IMR-90 (cell line): ENCODE data around the gene MREG. TPM values are rescaled to one million over a fixed set of nuclear protein-coding genes. Genes with fewer than 3 reads are reported as not detected.

ENCODE experiments used
- ATAC-seq: fragments of 200-7000 bp; cut with Tn5 transposase; 2 replicates; pipeline ENCODE4 v1.9.1; 2020; ENCODE audit warnings: low read depth, mild to moderate bottlenecking, moderate library complexity
- BruUV-seq: library from RNA; stranded (reverse); fragments of 400-500 nt; replicated peaks from 2 replicates; lab custom pipeline; 2021; lab: Mats Ljungman, UMichigan
- CTCF ChIA-PET: fragments of 300-600 bp; formaldehyde crosslinking; extraction: SDS; loops from one replicate; lab custom pipeline; 2021; ENCODE audit warnings: antibody characterized with exemption; lab: Yijun Ruan, JAX
- POLR2A ChIA-PET: fragments of 300-600 bp; sonication (Branson Sonifier 250); formaldehyde crosslinking; loops from one replicate; lab custom pipeline; 2022; ENCODE audit warnings: antibody characterized with exemption; ENCODE audit not compliant: unreplicated experiment; lab: Charles Lee
- DNase-seq: peaks from one replicate; pipeline ENCODE4 v3.0.0; 2013
- H2AFZ ChIP-seq: replicated peaks from 2 replicates; pipeline ENCODE3; 2013; ENCODE audit warnings: low read length, mild to moderate bottlenecking; ENCODE audit not compliant: poor library complexity
- H2AK5ac ChIP-seq: 2 replicates; pipeline ENCODE4 v1.6.1; 2013; ENCODE audit warnings: low read depth, low read length, inconsistent platforms
- H2AK9ac ChIP-seq: replicated peaks from 2 replicates; pipeline ENCODE3; 2013; ENCODE audit warnings: mild to moderate bottlenecking, low read depth, low read length, moderate library complexity; ENCODE audit not compliant: poor library complexity
- H2BK120ac ChIP-seq: 2 replicates; pipeline ENCODE4 v1.6.1; 2013; ENCODE audit warnings: low read depth, low read length, inconsistent platforms
- H2BK15ac ChIP-seq: 3 replicates; pipeline ENCODE4 v1.6.1; 2013; ENCODE audit warnings: low read depth, low read length, inconsistent platforms
- H2BK20ac ChIP-seq: 2 replicates; pipeline ENCODE4 v1.6.1; 2013; ENCODE audit warnings: low read depth, mild to moderate bottlenecking, inconsistent platforms, low read length, moderate library complexity
- H2BK5ac ChIP-seq: 2 replicates; pipeline ENCODE4 v1.6.1; 2013; ENCODE audit warnings: mild to moderate bottlenecking, low read depth, low read length, inconsistent platforms; ENCODE audit not compliant: poor library complexity, severe bottlenecking
- H3K14ac ChIP-seq: replicated peaks from 2 replicates; pipeline ENCODE4 v1.6.1; 2013; ENCODE audit warnings: low read depth, low read length, inconsistent platforms
- H3K18ac ChIP-seq: 2 replicates; pipeline ENCODE4 v1.6.1; 2013; ENCODE audit warnings: low read depth, low read length, control low read depth
- H3K23ac ChIP-seq: 2 replicates; pipeline ENCODE4 v1.6.1; 2013; ENCODE audit warnings: low read depth, low read length, inconsistent platforms
- H3K27ac ChIP-seq: 2 replicates; pipeline ENCODE4 v1.5.1; 2013; ENCODE audit warnings: mild to moderate bottlenecking, control low read depth, low read length; ENCODE audit not compliant: insufficient read depth
- H3K27me3 ChIP-seq: 2 replicates; pipeline ENCODE4 v1.6.1; 2013; ENCODE audit warnings: low read length; ENCODE audit not compliant: control insufficient read depth, insufficient read depth
- H3K36me3 ChIP-seq: 2 replicates; pipeline ENCODE4 v1.6.1; 2013; ENCODE audit warnings: low read length, mixed read lengths; ENCODE audit not compliant: control insufficient read depth, insufficient read depth
- H3K4ac ChIP-seq: 2 replicates; pipeline ENCODE4 v1.6.1; 2013; ENCODE audit warnings: low read depth, low read length, inconsistent platforms
- H3K4me1 ChIP-seq: 2 replicates; pipeline ENCODE4 v1.6.1; 2013; ENCODE audit warnings: low read length, mixed read lengths; ENCODE audit not compliant: control insufficient read depth, insufficient read depth
- H3K4me2 ChIP-seq: 2 replicates; pipeline ENCODE4 v1.6.1; 2013; ENCODE audit warnings: low read depth, mild to moderate bottlenecking, control low read depth, low read length, moderate library complexity
- H3K4me3 ChIP-seq: 2 replicates; pipeline ENCODE4 v1.5.1; 2013; ENCODE audit warnings: low read depth, mild to moderate bottlenecking, control low read depth, low read length, moderate library complexity; ENCODE audit not compliant: insufficient read depth
- H3K56ac ChIP-seq: 2 replicates; pipeline ENCODE4 v1.6.1; 2013; ENCODE audit warnings: low read length, inconsistent platforms; ENCODE audit not compliant: insufficient read depth; ENCODE audit errors: extremely low read depth
- H3K79me1 ChIP-seq, 2 experiments: 2 replicates each; pipeline ENCODE4 v1.6.1; 2013; ENCODE audit warnings: low read length in 2 of 2, inconsistent platforms in 1 of 2, low read depth in 1 of 2
- H3K9ac ChIP-seq: 2 replicates; pipeline ENCODE4 v1.6.1; 2013; ENCODE audit warnings: low read depth, low read length, control low read depth
- H3K9me1 ChIP-seq: 2 replicates; pipeline ENCODE4 v1.6.1; 2013; ENCODE audit warnings: low read length, inconsistent platforms; ENCODE audit not compliant: insufficient read depth
- H3K9me3 ChIP-seq: 2 replicates; pipeline ENCODE4 v1.6.1; 2013; ENCODE audit warnings: low read length; ENCODE audit not compliant: control insufficient read depth, insufficient read depth
- H4K20me1 ChIP-seq: 2 replicates; pipeline ENCODE4 v1.6.1; 2013; ENCODE audit warnings: low read length, inconsistent platforms; ENCODE audit not compliant: insufficient read depth
- H4K5ac ChIP-seq: 2 replicates; pipeline ENCODE4 v1.6.1; 2013; ENCODE audit warnings: mild to moderate bottlenecking, low read depth, low read length, control low read depth
- H4K8ac ChIP-seq, 2 experiments: 2 replicates each; pipeline ENCODE4 v1.6.1; 2013; ENCODE audit warnings: low read depth in 2 of 2, low read length in 2 of 2, control low read depth in 1 of 2, inconsistent platforms in 1 of 2
- H4K91ac ChIP-seq: 2 replicates; pipeline ENCODE4 v1.6.1; 2013; ENCODE audit warnings: low read depth, low read length, inconsistent platforms; ENCODE audit not compliant: insufficient read depth
- BHLHE40 ChIP-seq: fragments of 150-350 bp; IDR thresholded peaks from 2 replicates; pipeline ENCODE4 v1.6.1; 2016; ENCODE audit warnings: mild to moderate bottlenecking, low read depth, low read length
- CEBPB ChIP-seq: IDR thresholded peaks from 2 replicates; pipeline ENCODE4 v1.6.1; 2012; ENCODE audit warnings: low read depth, low read length, improper control_type of control experiment
- CHD1 ChIP-seq: IDR thresholded peaks from 2 replicates; pipeline ENCODE4 v1.6.1; 2012; ENCODE audit warnings: low read depth, low read length, improper control_type of control experiment
- CTCF ChIP-seq: conservative IDR thresholded peaks from 2 replicates; pipeline ENCODE4 v1.5.1; 2012; ENCODE audit warnings: mild to moderate bottlenecking, low read depth, low read length, improper control_type of control experiment
- ELK1 ChIP-seq: fragments of 150-350 bp; IDR thresholded peaks from 2 replicates; pipeline ENCODE4 v1.6.1; 2016; ENCODE audit warnings: low read depth, mild to moderate bottlenecking, low read length, moderate library complexity, borderline replicate concordance
- FOS ChIP-seq: fragments of 150-350 bp; IDR thresholded peaks from 2 replicates; pipeline ENCODE4 v1.6.1; 2016; ENCODE audit warnings: low read depth, low read length
- MAFK ChIP-seq: IDR thresholded peaks from 2 replicates; pipeline ENCODE4 v1.6.1; 2012; ENCODE audit warnings: low read depth, low read length, improper control_type of control experiment
- MAZ ChIP-seq: IDR thresholded peaks from 2 replicates; pipeline ENCODE4 v1.6.1; 2012; ENCODE audit warnings: low read depth, mild to moderate bottlenecking, low read length, improper control_type of control experiment, moderate library complexity, borderline replicate concordance
- MXI1 ChIP-seq: IDR thresholded peaks from 2 replicates; pipeline ENCODE4 v1.6.1; 2012; ENCODE audit warnings: low read depth, mild to moderate bottlenecking, low read length, moderate library complexity, borderline replicate concordance
- NFE2L2 ChIP-seq: fragments of 150-350 bp; IDR thresholded peaks from 2 replicates; pipeline ENCODE4 v1.6.1; 2016; ENCODE audit warnings: low read depth, mild to moderate bottlenecking, low read length
- POLR2A ChIP-seq: IDR thresholded peaks from 2 replicates; pipeline ENCODE4 v1.6.1; 2012; ENCODE audit warnings: mild to moderate bottlenecking, low read depth, low read length
- RAD21 ChIP-seq: IDR thresholded peaks from 2 replicates; pipeline ENCODE4 v1.6.1; 2012; ENCODE audit warnings: low read length, improper control_type of control experiment
- RCOR1 ChIP-seq: IDR thresholded peaks from 2 replicates; pipeline ENCODE4 v1.6.1; 2012; ENCODE audit warnings: mild to moderate bottlenecking, low read length, improper control_type of control experiment; ENCODE audit not compliant: insufficient replicate concordance
- RFX5 ChIP-seq: IDR thresholded peaks from 2 replicates; pipeline ENCODE4 v1.8.0; 2012; ENCODE audit warnings: low read depth, mild to moderate bottlenecking, low read length, moderate library complexity
- SMC3 ChIP-seq: fragments of 150-350 bp; IDR thresholded peaks from 2 replicates; pipeline ENCODE4 v1.6.1; 2016; ENCODE audit warnings: low read depth, mild to moderate bottlenecking, antibody characterized with exemption, low read length, moderate library complexity
- USF2 ChIP-seq: fragments of 150-350 bp; IDR thresholded peaks from 2 replicates; pipeline ENCODE4 v1.6.1; 2017; ENCODE audit warnings: mild to moderate bottlenecking, antibody characterized with exemption, low read length, low read depth
- WGBS, 2 experiments: methylation state at CpG; one replicate each; pipeline versions ENCODE4 v1.1.5 to v1.1.7; 2013; ENCODE audit warnings: missing lambda C conversion rate in 2 of 2; ENCODE audit not compliant: insufficient read length in 1 of 2; ENCODE audit errors: extremely low coverage in 2 of 2; 5-methylcytosine and 5-hydroxymethylcytosine counted together
- dilution Hi-C: fragments of 300-500 bp; cut with HindIII; formaldehyde crosslinking; loops from one replicate; pipeline ENCODE4 v1.14.3; 2018; ENCODE audit warnings: low sequenced_read_pairs; ENCODE audit not compliant: unreplicated experiment
- in situ Hi-C: fragments of 300-500 bp; cut with MboI; formaldehyde crosslinking; loops from 3 replicates; pipeline ENCODE4 v1.14.3; 2019; ENCODE audit warnings: low sequenced_read_pairs, inconsistent platforms, mixed read lengths
- intact Hi-C: fragments of 100-400 bp; cut with micrococcal nuclease; formaldehyde crosslinking; loops from 2 replicates; pipeline ENCODE4 v1.10.0; 2022
- polyA plus RNA-seq, 3 experiments: library from polyadenylated mRNA; depleted of rRNA; stranded (reverse); fragments of >200 nt; gene quantifications; 2 replicates each; pipeline ENCODE4 v1.2.3, GENCODE V29; 2012; ENCODE audit warnings: low replicate concordance in 1 of 3
- total RNA-seq: library from RNA; depleted of rRNA; stranded (reverse); fragments of >200 nt; gene quantifications from 2 replicates; pipeline ENCODE4 v1.2.3, GENCODE V29; 2012

Gene MREG
- total and polyA plus RNA-seq, 2 of the 4 experiments (the other 2 are of a cell fraction) = 1.0 to 1.8 TPM

GRCh38 chr2:215895330-215895729 is 118.0 kb downstream of the MREG start:
- intact Hi-C loops (no loop called here), in situ Hi-C loops (no loop called here), dilution Hi-C loops (no loop called here)
- Histone ChIP-seq H3K27ac (no peak overlapping the region), H3K9ac (no peak overlapping the region), H2AK9ac (no peak overlapping the region), H4K5ac (no peak overlapping the region), H3K4ac (no peak overlapping the region), H2AFZ (no peak overlapping the region), H3K4me3 (no peak overlapping the region), H3K36me3 (no peaks in the 10 kb centered on the region), H3K79me1 (no peaks in the 10 kb centered on the region), H3K23ac (no peak overlapping the region), H2BK15ac (no peak overlapping the region), H3K9me1 (no peaks in the 10 kb centered on the region), H2BK120ac (no peak overlapping the region), H3K14ac (no peak overlapping the region), H4K20me1 (no peaks in the 10 kb centered on the region), H4K8ac (no peak overlapping the region), H2AK5ac (no peak overlapping the region), H2BK5ac (no peak overlapping the region), H3K4me1 (peaks cover 4% of the 10 kb centered on the region), H3K4me2 (no peak overlapping the region), H3K18ac (no peak overlapping the region), H4K91ac (no peak overlapping the region), H3K56ac (no peak overlapping the region), H2BK20ac (no peak overlapping the region), H3K27me3 (no peaks in the 10 kb centered on the region), H3K9me3 (no peaks in the 10 kb centered on the region)
- no peak for DNase-seq
- ATAC-seq = no peak
- no TSS peak for BruUV-seq
- ChIA-PET CTCF (no interaction called here), POLR2A (no interaction called here)
- no CpG with 5 or more reads among the region's 4 CpGs for WGBS, 2 experiments
- TF ChIP-seq USF2 (no peak), RFX5 (no peak), BHLHE40 (no peak), MAZ (no peak), CHD1 (no peak), FOS (no peak), RCOR1 (no peak), ELK1 (no peak), CEBPB (no peak), CTCF (no peak), SMC3 (no peak), MXI1 (no peak), POLR2A (no peak), MAFK (no peak), NFE2L2 (no peak), RAD21 (no peak)
